A673 (cell line): ENCODE results near the gene AUP1. TPM values are rescaled to one million over a fixed set of nuclear protein-coding genes. Genes with fewer than 3 reads are reported as not detected.

Experiments used
- BruUV-seq: library from RNA; stranded (reverse); fragments of 400-500 nt; replicated peaks from 2 replicates; lab custom pipeline; 2021; lab: Mats Ljungman, UMichigan
- CTCF ChIA-PET: fragments of 300-600 bp; sonication (Branson Sonifier 250); formaldehyde crosslinking; loops from one replicate; lab custom pipeline; 2022; ENCODE audit warnings: antibody characterized with exemption; lab: Charles Lee
- POLR2A ChIA-PET: fragments of 300-600 bp; sonication (Branson Sonifier 250); formaldehyde crosslinking; loops from one replicate; lab custom pipeline; 2022; ENCODE audit warnings: antibody characterized with exemption; ENCODE audit not compliant: low non-redundant PET; lab: Charles Lee
- DNase-seq: peaks from one replicate; pipeline ENCODE4 v3.0.0-alpha.2; 2015; ENCODE audit warnings: low spot score
- H3K27ac ChIP-seq: fragments of 200-600 bp; sonication (generic); 2 replicates; pipeline ENCODE4 v1.5.1; 2016; ENCODE audit warnings: mixed run types, low read depth, mild to moderate bottlenecking, mixed read lengths, antibody characterized with exemption, low read length; ENCODE audit not compliant: poor library complexity, severe bottlenecking
- H3K27me3 ChIP-seq: fragments of 200-600 bp; sonication (generic); replicated peaks from 2 replicates; pipeline ENCODE4 v1.6.1; 2017; ENCODE audit warnings: mixed run types, low read depth, mild to moderate bottlenecking, mixed read lengths, antibody characterized with exemption, low read length; ENCODE audit not compliant: insufficient read depth, poor library complexity
- H3K36me3 ChIP-seq: fragments of 200-600 bp; sonication (generic); 2 replicates; pipeline ENCODE4 v1.6.1; 2016; ENCODE audit warnings: mixed run types, mild to moderate bottlenecking, mixed read lengths, antibody characterized with exemption, low read length; ENCODE audit not compliant: insufficient read depth, poor library complexity, severe bottlenecking
- H3K4me1 ChIP-seq: fragments of 200-600 bp; sonication (generic); 2 replicates; pipeline ENCODE4 v1.6.1; 2017; ENCODE audit warnings: mixed run types, mild to moderate bottlenecking, mixed read lengths, antibody characterized with exemption, low read length; ENCODE audit not compliant: insufficient read depth, poor library complexity, severe bottlenecking
- H3K4me3 ChIP-seq: fragments of 200-600 bp; sonication (generic); 2 replicates; pipeline ENCODE4 v1.5.1; 2016; ENCODE audit warnings: low read depth, mixed run types, mild to moderate bottlenecking, mixed read lengths, low read length; ENCODE audit not compliant: poor library complexity, severe bottlenecking
- H3K9me3 ChIP-seq: fragments of 200-600 bp; sonication (generic); 2 replicates; pipeline ENCODE4 v1.6.1; 2016; ENCODE audit warnings: mixed run types, low read depth, mild to moderate bottlenecking, mixed read lengths, antibody characterized with exemption, low read length; ENCODE audit not compliant: poor library complexity, severe bottlenecking
- CTCF ChIP-seq: fragments of 300-800, 200-600 bp; sonication (generic); conservative IDR thresholded peaks from 2 replicates; pipeline ENCODE4 v1.5.1; 2017; ENCODE audit warnings: low read depth, mild to moderate bottlenecking, antibody characterized with exemption, low read length, moderate library complexity, mixed read lengths
- EZH2 ChIP-seq: fragments of 200-600 bp; sonication (generic); IDR thresholded peaks from 2 replicates; pipeline ENCODE4 v1.6.1; 2017; ENCODE audit warnings: borderline replicate concordance, low read depth, mild to moderate bottlenecking, mixed read lengths, antibody characterized with exemption, low read length; ENCODE audit not compliant: poor library complexity, severe bottlenecking
- intact Hi-C: fragments of 100-400 bp; cut with micrococcal nuclease; formaldehyde crosslinking; loops from one replicate; pipeline ENCODE4 v1.10.0; 2022; ENCODE audit not compliant: unreplicated experiment
- total RNA-seq: library from RNA; stranded (reverse); gene quantifications from 2 replicates; pipeline ENCODE4 v1.2.3, GENCODE V29; 2021

AUP1 gene
- total RNA-seq, 1 experiment from 2014 or later: 126 TPM

GRCh38 chr2:74513605-74514367 is 15.7 kb downstream of the AUP1 start:
- Histone ChIP-seq H3K4me3 (peak overlapping the region; percentile 30), H3K36me3 (no peaks in the 10 kb centered on the region), H3K27me3 (peaks cover 59% of the 10 kb centered on the region), H3K4me1 (peaks cover 21% of the 10 kb centered on the region), H3K27ac (no peak overlapping the region), H3K9me3 (no peaks in the 10 kb centered on the region)
- intact Hi-C loops: no loop called here
- no TSS peak for BruUV-seq
- ChIA-PET CTCF (no interaction called here), POLR2A (no interaction called here)
- peak; percentile 24 for DNase-seq
- no peak for TF ChIP-seq CTCF
- TF ChIP-seq EZH2: no peak

- no peak overlapping the region for H3K27ac ChIP-seq
- DNase-seq: no peak
- CTCF ChIA-PET: no interaction called here
- peak; percentile 27 for TF ChIP-seq EZH2
- no peak for TF ChIP-seq CTCF
- peaks cover 27% of the 10 kb centered on the region for H3K4me1 ChIP-seq
- POLR2A ChIA-PET: interaction anchor here (0.5 to 0.6 kb wide), 2 partner anchors 51 to 62 kb away, joined by 3 to 7 read pairs; no protein-coding TSS in a partner anchor
- H3K27me3 ChIP-seq: peaks cover 51% of the 10 kb centered on the region
- H3K9me3 ChIP-seq: no peaks in the 10 kb centered on the region
- no TSS peak for BruUV-seq
- no peak overlapping the region for H3K4me3 ChIP-seq
- intact Hi-C loops: no loop called here
- no peaks in the 10 kb centered on the region for H3K36me3 ChIP-seq
Observed at GRCh38 chr2:74512744-74513604, 16.5 kb downstream of the AUP1 start.

GRCh38 chr2:74511104-74511989 is 18.2 kb downstream of the AUP1 start:
- peaks cover 38% of the 10 kb centered on the region for H3K27me3 ChIP-seq
- no peak for TF ChIP-seq EZH2
- TF ChIP-seq CTCF: no peak
- CTCF ChIA-PET: no interaction called here
- DNase-seq: no peak
- no TSS peak for BruUV-seq
- no peaks in the 10 kb centered on the region for H3K36me3 ChIP-seq
- intact Hi-C loops: no loop called here
- peaks cover 30% of the 10 kb centered on the region for H3K4me1 ChIP-seq
- H3K4me3 ChIP-seq: no peak overlapping the region
- H3K9me3 ChIP-seq: no peaks in the 10 kb centered on the region
- no peak overlapping the region for H3K27ac ChIP-seq
- POLR2A ChIA-PET: no interaction called here
